ENCODE results near the gene NIP7. TPM values are rescaled to one million over a fixed set of nuclear protein-coding genes. Genes with fewer than 3 reads are reported as not detected.

Gene NIP7
- total RNA-seq, 1 donor from 2014 or later: 26.6 TPM

DNA sequence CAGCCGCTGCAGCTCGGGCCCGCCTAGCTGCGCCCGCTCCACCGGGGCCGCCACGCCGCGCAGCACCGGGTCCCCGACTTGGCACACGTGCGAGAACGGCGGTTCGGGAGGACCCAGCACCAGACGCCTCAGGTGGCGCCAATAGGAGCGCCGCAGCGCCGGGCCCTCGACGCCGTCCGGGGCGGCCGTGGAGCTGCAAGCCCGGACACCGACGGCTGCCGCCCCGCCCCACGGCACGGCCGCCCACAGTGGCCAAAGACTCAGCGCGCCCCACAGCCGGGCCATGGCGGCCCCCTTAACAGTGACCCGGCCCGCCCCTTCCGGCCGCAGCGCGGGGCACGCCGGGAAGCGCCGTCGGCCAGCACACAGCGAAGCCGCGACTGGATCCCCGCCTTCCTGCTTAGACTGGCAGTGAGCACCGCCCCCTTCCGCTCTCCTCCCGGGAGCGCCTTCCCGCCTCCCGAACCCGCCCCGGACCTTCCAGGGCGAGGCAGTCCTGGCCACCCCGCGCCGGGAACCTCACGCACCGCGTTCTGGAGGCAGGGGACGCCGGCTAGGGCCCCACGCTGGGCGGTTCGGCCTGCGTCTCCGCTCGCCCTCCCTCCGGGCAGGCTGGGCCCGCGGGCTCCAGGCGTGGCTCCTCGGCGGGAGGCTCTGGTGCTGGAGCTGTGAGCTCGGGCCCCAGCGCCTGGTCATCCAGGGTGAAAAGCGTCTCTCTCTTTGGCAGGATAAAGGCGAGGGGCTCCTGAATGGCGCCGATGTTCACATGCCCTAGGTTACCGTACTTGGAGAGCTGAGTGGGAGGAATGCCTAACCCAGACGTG, 9.1 kb upstream of the NIP7 start, which contains the start of gene PDF:
TSS of gene PDF (minus strand) at position 303 of the 824 bp plus-strand sequence. CDS start at position 285, 18 bp downstream.
- TF ChIP-seq, protein P1, sequence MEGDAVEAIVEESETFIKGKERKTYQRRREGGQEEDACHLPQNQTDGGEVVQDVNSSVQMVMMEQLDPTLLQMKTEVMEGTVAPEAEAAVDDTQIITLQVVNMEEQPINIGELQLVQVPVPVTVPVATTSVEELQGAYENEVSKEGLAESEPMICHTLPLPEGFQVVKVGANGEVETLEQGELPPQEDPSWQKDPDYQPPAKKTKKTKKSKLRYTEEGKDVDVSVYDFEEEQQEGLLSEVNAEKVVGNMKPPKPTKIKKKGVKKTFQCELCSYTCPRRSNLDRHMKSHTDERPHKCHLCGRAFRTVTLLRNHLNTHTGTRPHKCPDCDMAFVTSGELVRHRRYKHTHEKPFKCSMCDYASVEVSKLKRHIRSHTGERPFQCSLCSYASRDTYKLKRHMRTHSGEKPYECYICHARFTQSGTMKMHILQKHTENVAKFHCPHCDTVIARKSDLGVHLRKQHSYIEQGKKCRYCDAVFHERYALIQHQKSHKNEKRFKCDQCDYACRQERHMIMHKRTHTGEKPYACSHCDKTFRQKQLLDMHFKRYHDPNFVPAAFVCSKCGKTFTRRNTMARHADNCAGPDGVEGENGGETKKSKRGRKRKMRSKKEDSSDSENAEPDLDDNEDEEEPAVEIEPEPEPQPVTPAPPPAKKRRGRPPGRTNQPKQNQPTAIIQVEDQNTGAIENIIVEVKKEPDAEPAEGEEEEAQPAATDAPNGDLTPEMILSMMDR (IDR thresholded peaks at IDR 0.05; ENCODE audit: insufficient read depth, low read length, poor library complexity, severe bottlenecking): no peak
- peaks cover 1% of the 10 kb centered on the region for H3K36me3 ChIP-seq (ENCODE audit: control insufficient read depth, insufficient read depth, low read length)
- peak within 1 kb of the TSS; percentile 60 for H3K4me3 ChIP-seq (ENCODE audit: low read depth, low read length)
- peak; percentile 63 for DNase-seq (ENCODE audit: low read depth)
- no peaks in the 10 kb centered on the region for H3K27me3 ChIP-seq (ENCODE audit: control insufficient read depth, insufficient read depth, low read length)

DNA sequence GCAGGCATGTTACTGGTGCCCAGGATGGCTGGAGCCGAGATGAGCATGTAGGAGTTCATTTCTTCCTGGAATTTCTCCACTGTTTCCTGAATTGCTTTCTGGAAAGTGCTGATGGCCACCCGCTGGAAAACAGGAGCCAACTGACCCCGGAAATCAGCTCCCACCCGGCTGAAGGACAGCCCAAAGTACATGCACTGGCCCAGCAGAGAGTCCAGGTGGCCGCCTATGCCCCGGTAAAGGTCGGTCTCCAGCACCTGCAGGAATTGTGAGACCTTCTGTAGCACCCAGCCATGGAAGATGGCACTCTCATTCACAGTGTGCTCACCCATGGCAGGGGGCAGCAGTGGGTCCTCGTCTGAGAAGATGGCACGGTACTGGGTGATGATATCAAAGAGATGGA, 4.9 kb upstream of the NIP7 start:
- no peaks in the 10 kb centered on the region for H3K27me3 ChIP-seq (ENCODE audit: control insufficient read depth, insufficient read depth, low read length)
- TF ChIP-seq, protein P1 (IDR thresholded peaks at IDR 0.05; ENCODE audit: insufficient read depth, low read length, poor library complexity, severe bottlenecking): no peak
- DNase-seq (ENCODE audit: low read depth): no peak
- peaks cover 1% of the 10 kb centered on the region for H3K36me3 ChIP-seq (ENCODE audit: control insufficient read depth, insufficient read depth, low read length)
- H3K4me3 ChIP-seq (ENCODE audit: low read depth, low read length): no peak overlapping the region

DNA sequence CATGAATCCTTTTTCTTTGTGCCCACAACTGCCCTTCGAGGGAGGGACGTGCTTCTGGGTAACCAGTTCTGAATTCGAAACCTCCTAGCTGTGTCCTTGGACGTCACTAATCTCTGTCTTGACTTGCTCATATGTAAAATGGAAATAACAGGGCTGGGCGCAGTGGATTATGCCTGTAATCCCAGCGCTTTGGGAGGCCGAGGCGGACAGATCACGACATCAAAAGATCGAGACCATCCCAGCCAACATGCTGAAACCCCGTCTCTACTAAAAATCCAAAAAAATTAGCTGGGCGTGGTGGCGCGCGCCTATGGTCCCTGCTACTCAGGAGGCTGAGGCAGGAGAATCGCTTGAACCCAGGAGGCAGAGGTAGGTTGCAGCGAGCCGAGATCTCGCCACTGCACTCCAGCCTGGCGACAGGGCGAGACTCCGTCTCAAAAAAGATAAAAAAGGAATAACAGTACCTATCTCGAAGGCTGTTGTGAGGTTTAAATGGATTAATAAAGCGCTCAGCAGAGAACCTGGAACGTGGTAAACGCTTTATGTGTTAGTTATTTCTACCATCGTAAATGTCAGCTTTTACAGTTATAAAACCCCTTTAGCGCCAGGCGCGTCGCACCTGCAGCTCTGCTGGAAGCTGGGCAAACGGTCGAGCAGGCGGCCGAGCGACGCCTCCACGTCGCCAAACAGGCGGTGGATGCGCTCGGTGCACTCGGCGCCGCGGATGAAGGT, 849 bp upstream of the NIP7 start:
- peak overlapping the region; percentile 85 for H3K4me3 ChIP-seq (ENCODE audit: low read depth, low read length)
- H3K36me3 ChIP-seq (ENCODE audit: control insufficient read depth, insufficient read depth, low read length): peaks cover 1% of the 10 kb centered on the region
- TF ChIP-seq, protein P1 (IDR thresholded peaks at IDR 0.05; ENCODE audit: insufficient read depth, low read length, poor library complexity, severe bottlenecking): no peak
- DNase-seq (ENCODE audit: low read depth): no peak
- H3K27me3 ChIP-seq (ENCODE audit: control insufficient read depth, insufficient read depth, low read length): no peaks in the 10 kb centered on the region

DNA sequence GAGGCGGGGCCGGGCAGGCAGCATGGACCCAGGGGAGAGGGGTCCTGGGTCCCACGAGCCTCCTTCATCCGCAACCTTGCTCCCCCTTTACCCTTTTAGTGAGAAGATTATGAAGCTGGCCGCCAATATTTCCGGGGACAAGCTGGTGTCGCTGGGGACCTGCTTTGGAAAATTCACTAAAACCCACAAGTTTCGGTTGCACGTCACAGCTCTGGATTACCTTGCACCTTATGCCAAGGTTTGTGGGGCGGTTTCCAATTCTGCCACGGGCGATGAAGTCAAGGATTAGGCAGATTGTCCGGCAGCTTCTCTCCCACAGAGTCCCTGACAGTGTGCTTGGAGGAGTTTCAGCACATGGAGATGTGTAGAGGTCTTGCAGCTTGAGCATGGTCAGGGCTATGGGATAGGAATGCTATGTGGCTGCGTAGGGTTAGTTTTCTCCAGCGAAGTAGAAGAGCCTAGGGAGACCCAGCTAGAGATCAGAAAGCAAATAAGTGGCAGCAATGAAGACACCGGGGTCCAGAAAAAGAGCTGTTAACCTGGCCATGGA, 598 bp downstream of the NIP7 start:
- H3K4me3 ChIP-seq (ENCODE audit: low read depth, low read length): peak overlapping the region; percentile 85
- H3K27me3 ChIP-seq (ENCODE audit: control insufficient read depth, insufficient read depth, low read length): no peaks in the 10 kb centered on the region
- TF ChIP-seq, protein P1 (IDR thresholded peaks at IDR 0.05; ENCODE audit: insufficient read depth, low read length, poor library complexity, severe bottlenecking): no peak
- H3K36me3 ChIP-seq (ENCODE audit: control insufficient read depth, insufficient read depth, low read length): peaks cover 1% of the 10 kb centered on the region
- no peak for DNase-seq (ENCODE audit: low read depth)

DNA sequence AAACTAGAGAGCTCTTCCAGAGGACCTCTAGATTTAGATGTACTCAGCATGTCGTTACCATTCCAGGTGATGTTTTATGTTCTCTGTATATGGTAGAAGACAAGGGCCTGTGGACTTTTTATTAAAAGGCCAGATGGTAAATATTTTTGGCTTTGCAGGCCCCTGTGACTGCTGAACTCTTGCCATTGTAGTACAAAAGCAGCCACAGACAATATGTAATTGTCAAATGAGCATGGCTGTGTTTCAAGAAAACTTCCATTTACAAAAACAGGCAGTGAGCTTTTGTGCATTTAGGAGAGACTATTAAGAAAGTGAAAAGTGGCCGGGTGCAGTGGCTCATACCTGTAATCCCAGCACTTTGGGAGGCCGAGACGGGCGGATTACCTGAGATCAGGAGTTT, 4.6 kb downstream of the NIP7 start:
- Histone ChIP-seq H3K36me3 (ENCODE audit: control insufficient read depth, insufficient read depth, low read length) (no peaks in the 10 kb centered on the region), H3K4me3 (ENCODE audit: low read depth, low read length) (no peak overlapping the region), H3K27me3 (ENCODE audit: control insufficient read depth, insufficient read depth, low read length) (no peaks in the 10 kb centered on the region)
- DNase-seq (ENCODE audit: low read depth): no peak
- TF ChIP-seq, protein P1 (IDR thresholded peaks at IDR 0.05; ENCODE audit: insufficient read depth, low read length, poor library complexity, severe bottlenecking): no peak
